22Rv1 (cell line): Measurements from ENCODE around the gene LAMTOR4.

Experiments used
- ZFX ChIP-seq: fragments of 450-650 bp; IDR thresholded peaks from 2 replicates; pipeline ENCODE4 v1.6.1; 2017; ENCODE audit warnings: antibody characterized with exemption, borderline replicate concordance
- TF ChIP-seq, protein P1 (sequence below): fragments of 450-650 bp; IDR thresholded peaks from 2 replicates; pipeline ENCODE4 v1.5.1; 2017; ENCODE audit warnings: mild to moderate bottlenecking

DNA sequence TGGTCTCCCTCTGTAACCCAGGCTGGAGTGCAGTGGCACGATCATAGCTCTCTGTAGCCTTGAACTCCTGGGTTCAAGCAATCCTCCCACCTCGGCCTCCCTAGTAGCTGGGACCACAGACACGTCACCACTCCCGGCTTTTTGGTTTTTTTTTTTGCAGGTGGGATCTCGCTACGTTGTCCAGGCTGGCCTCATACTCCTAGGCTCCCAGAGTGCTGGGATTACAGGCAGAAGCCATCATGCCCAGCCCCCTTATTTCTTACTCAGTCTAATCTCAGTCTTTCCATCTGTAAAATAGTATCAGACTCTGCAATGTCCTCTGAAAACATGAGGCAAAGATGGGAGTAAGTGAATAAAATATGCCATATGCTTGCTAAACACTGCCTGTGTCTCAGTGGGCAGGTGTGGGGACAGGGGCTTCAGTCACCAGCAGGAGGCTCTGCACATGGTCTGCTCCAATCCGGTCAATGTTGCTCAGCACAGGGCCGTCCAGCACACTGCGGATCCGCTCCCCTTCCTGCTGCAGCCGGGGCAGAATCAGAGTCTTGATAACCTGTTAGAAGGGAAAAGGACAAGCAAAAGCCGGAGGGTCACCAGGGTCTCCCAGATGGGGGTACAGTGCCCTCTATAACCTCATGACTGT lies 39.1 kb upstream of the LAMTOR4 start:
- TF ChIP-seq, protein P1, sequence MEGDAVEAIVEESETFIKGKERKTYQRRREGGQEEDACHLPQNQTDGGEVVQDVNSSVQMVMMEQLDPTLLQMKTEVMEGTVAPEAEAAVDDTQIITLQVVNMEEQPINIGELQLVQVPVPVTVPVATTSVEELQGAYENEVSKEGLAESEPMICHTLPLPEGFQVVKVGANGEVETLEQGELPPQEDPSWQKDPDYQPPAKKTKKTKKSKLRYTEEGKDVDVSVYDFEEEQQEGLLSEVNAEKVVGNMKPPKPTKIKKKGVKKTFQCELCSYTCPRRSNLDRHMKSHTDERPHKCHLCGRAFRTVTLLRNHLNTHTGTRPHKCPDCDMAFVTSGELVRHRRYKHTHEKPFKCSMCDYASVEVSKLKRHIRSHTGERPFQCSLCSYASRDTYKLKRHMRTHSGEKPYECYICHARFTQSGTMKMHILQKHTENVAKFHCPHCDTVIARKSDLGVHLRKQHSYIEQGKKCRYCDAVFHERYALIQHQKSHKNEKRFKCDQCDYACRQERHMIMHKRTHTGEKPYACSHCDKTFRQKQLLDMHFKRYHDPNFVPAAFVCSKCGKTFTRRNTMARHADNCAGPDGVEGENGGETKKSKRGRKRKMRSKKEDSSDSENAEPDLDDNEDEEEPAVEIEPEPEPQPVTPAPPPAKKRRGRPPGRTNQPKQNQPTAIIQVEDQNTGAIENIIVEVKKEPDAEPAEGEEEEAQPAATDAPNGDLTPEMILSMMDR, result peak; percentile 12; the same call in 1 of the 2 replicates
- no peak for TF ChIP-seq ZFX
